Gastroesophageal sphincter (tissue), 4 donors: Measurements from ENCODE around the gene PELI2. TPM values are rescaled to one million over a fixed set of nuclear protein-coding genes. Genes with fewer than 3 reads are reported as not detected.

Experiments
- ATAC-seq: fragments of 150-250 bp; one replicate; pipeline ENCODE4 v1.9.1; 2016; ENCODE audit warnings: mild to moderate bottlenecking, moderate library complexity
- H3K27ac ChIP-seq, 4 donors: fragments of 200-600 bp; sonication (generic) in 3 of 4; 1 replicate in 3 of 4; 2 replicates in 1 of 4; pipeline ENCODE4 v1.5.1; 2016 to 2019
- H3K27me3 ChIP-seq: fragments of 200-600 bp; sonication (generic); one replicate; pipeline ENCODE4 v1.5.1; 2019
- H3K36me3 ChIP-seq, 2 donors: fragments of 200-600 bp; sonication (generic); one replicate each; pipeline ENCODE4 v1.5.1; 2019; ENCODE audit warnings: control low read depth in 1 of 2
- H3K4me1 ChIP-seq, 3 donors: fragments of 200-600 bp; sonication (generic); 1 replicate in 2 of 3; 2 replicates in 1 of 3; pipeline ENCODE4 v1.5.1; 2016 to 2019; ENCODE audit warnings: control low read depth in 2 of 3
- H3K4me3 ChIP-seq, 2 donors: fragments of 200-600 bp; sonication (generic); one replicate each; pipeline ENCODE4 v1.5.1; 2019; ENCODE audit warnings: mild to moderate bottlenecking in 1 of 2, moderate library complexity in 1 of 2
- H3K9me3 ChIP-seq, 3 donors: fragments of 200-600 bp; sonication (generic); one replicate each; pipeline ENCODE4 v1.5.1; 2017 to 2019; ENCODE audit warnings: control low read depth in 2 of 3
- EP300 ChIP-seq: sonication (generic); formaldehyde crosslinking; IDR thresholded peaks from one replicate; pipeline ENCODE4 v1.6.1; 2017; ENCODE audit warnings: antibody characterized with exemption, mild to moderate bottlenecking
- POLR2A ChIP-seq, 2 donors: fragments of 450-650 bp; IDR thresholded peaks; one replicate each; pipeline ENCODE4 v1.6.1; 2017; ENCODE audit warnings: antibody characterized with exemption in 2 of 2, mild to moderate bottlenecking in 2 of 2, moderate library complexity in 1 of 2
- POLR2AphosphoS5 ChIP-seq: sonication (generic); formaldehyde crosslinking; IDR thresholded peaks from one replicate; pipeline ENCODE4 v1.6.1; 2017; ENCODE audit warnings: antibody characterized with exemption
- WGBS, 2 donors: methylation state at CpG; one replicate each; pipeline ENCODE4 v1.1.5; 2018; ENCODE audit warnings: low coverage in 1 of 2; 5-methylcytosine and 5-hydroxymethylcytosine counted together
- total RNA-seq, 4 donors: library from RNA; depleted of rRNA; stranded (reverse); fragments of >200 nt; gene quantifications; one replicate each; pipeline ENCODE4 v1.1.0, GENCODE V29; 2016
- TF ChIP-seq, protein P1 (sequence below), 4 experiments: fragments of 200-600 bp in 2 of 4; fragments of 450-650 bp in 2 of 4; sonication (generic) in 1 of 4; IDR thresholded peaks; one replicate each; pipeline ENCODE4 v1.5.1; 2017 to 2019; ENCODE audit warnings: antibody characterized with exemption in 4 of 4, mild to moderate bottlenecking in 2 of 4, moderate library complexity in 2 of 4

PELI2 gene
- total RNA-seq, 4 donors from 2014 or later = 10.5 to 30.0 (median 12.3) TPM

DNA sequence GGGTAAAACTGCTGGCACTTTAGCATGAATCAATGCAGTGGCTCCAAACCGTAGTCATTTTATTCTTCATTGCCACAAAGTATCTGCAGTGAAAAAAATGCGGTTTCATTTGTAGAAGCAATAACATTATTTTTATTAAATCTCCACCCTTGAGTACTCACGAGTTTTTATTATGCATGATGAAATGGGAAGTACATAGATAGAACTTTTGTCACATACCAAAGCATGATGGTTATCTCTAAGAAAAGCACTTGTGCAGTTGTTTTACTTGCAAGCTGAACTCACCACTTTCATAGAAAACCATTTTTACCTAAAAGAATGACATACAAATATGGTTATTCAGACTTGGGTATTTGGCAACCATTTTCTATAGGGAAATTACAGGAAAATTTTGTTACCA, 90.3 kb downstream of the PELI2 start:
- H3K27ac ChIP-seq = no peak overlapping the region
- H3K4me1 ChIP-seq = no peaks in the 10 kb centered on the region
- no peaks in the 10 kb centered on the region for H3K36me3 ChIP-seq
- no peak for ATAC-seq
- no peak overlapping the region for H3K4me3 ChIP-seq
- 84 to 88% methylated on average over 3 of the region's 3 CpGs for WGBS, 2 donors
- TF ChIP-seq POLR2AphosphoS5 = no peak
- TF ChIP-seq POLR2A (IDR thresholded peaks at IDR 0.05) = no peak
- TF ChIP-seq, protein P1, sequence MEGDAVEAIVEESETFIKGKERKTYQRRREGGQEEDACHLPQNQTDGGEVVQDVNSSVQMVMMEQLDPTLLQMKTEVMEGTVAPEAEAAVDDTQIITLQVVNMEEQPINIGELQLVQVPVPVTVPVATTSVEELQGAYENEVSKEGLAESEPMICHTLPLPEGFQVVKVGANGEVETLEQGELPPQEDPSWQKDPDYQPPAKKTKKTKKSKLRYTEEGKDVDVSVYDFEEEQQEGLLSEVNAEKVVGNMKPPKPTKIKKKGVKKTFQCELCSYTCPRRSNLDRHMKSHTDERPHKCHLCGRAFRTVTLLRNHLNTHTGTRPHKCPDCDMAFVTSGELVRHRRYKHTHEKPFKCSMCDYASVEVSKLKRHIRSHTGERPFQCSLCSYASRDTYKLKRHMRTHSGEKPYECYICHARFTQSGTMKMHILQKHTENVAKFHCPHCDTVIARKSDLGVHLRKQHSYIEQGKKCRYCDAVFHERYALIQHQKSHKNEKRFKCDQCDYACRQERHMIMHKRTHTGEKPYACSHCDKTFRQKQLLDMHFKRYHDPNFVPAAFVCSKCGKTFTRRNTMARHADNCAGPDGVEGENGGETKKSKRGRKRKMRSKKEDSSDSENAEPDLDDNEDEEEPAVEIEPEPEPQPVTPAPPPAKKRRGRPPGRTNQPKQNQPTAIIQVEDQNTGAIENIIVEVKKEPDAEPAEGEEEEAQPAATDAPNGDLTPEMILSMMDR (IDR thresholded peaks at IDR 0.05) = no peak
- TF ChIP-seq EP300 = no peak
- H3K27me3 ChIP-seq = no peaks in the 10 kb centered on the region
- no peaks in the 10 kb centered on the region for H3K9me3 ChIP-seq

DNA sequence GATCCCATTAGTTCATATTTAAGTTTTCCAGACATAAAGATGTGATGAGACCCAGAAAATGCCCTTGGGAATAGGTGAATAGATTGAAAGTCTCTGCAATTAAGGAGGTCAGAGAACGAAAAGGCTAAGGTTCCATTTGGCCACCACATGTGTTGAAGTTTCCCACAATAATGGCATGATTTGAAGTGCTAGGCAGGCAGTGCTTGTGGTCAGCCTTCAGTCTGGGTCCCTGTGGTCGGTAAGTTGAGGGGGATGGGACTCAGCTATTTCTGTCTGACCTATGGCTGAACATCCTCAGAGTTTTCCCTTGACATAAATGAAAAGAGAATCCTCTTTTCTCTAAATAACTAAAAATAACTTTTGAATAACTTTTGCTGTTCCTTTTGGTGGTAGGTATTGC, 92.4 kb downstream of the PELI2 start:
- H3K27me3 ChIP-seq = no peaks in the 10 kb centered on the region
- TF ChIP-seq POLR2AphosphoS5 (no peak), EP300 (no peak), POLR2A (IDR thresholded peaks at IDR 0.05) (no peak)
- TF ChIP-seq, protein P1 (IDR thresholded peaks at IDR 0.05) = no peak
- H3K27ac ChIP-seq = no peak overlapping the region
- H3K4me3 ChIP-seq = no peak overlapping the region
- H3K4me1 ChIP-seq = peaks cover 0 to under 1% (median 0%) of the 10 kb centered on the region in 3 donors
- no peak for ATAC-seq
- H3K36me3 ChIP-seq = no peaks in the 10 kb centered on the region
- no peaks in the 10 kb centered on the region for H3K9me3 ChIP-seq
- 94 to 95% methylated on average over 2 of the region's 2 CpGs for WGBS, 2 donors

DNA sequence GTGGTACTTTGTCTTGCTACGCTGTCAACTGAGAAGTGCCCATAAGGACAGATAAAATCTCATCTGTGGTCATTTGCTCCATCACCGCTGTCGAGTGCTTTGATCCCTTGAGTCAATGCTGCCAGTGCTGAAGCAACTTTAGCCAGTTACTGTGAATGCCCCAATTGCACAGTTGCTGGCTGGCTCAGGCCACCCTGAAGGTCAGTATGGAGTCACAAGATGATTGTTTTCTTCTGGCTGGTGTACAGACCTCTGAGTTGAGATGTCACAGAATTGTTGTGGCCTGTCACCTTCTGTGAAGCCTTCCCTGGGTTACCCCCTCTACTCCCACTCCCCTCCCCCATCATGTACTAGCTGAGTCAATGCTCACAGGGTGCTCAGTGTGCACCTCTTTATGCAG, 92.9 kb downstream of the PELI2 start:
- WGBS, 2 donors = 93 to 100% methylated on average over 1 to 3 of the region's 3 CpGs
- no peaks in the 10 kb centered on the region for H3K36me3 ChIP-seq
- peaks cover 0 to 6% (median under 1%) of the 10 kb centered on the region in 3 donors for H3K4me1 ChIP-seq
- TF ChIP-seq, protein P1 (IDR thresholded peaks at IDR 0.05) = no peak
- no peak for TF ChIP-seq POLR2A (IDR thresholded peaks at IDR 0.05)
- no peak for TF ChIP-seq EP300
- no peak for TF ChIP-seq POLR2AphosphoS5
- no peak overlapping the region for H3K4me3 ChIP-seq
- no peaks in the 10 kb centered on the region for H3K9me3 ChIP-seq
- no peak for ATAC-seq
- no peak overlapping the region for H3K27ac ChIP-seq
- H3K27me3 ChIP-seq = no peaks in the 10 kb centered on the region

DNA sequence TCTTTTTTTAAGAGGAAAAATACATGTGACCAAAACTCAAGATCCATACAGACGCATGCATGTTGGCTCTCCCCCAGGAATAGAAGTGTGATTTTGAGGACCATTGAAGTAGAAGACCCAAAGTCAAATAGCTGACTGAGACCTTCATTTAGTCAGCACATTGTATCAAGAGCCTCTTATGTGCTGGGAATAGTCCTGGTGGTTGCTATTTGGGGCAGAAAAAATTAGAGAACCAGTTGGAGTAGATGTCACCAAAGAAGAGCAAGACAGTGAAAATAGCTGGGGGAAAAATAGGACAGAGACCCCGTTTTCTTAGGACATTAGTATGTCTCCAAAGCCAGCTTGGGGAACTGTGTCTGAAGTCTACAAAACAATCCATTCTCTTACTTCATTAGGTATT, 93.6 kb downstream of the PELI2 start:
- Histone ChIP-seq H3K9me3 (no peaks in the 10 kb centered on the region), H3K4me1 (peaks cover 0 to 13% (median 5%) of the 10 kb centered on the region in 3 donors), H3K4me3 (no peak overlapping the region), H3K27ac (no peak overlapping the region), H3K36me3 (no peaks in the 10 kb centered on the region), H3K27me3 (no peaks in the 10 kb centered on the region)
- WGBS, 2 donors = 92 to 100% methylated on average over 2 of the region's 2 CpGs
- no peak for ATAC-seq
- TF ChIP-seq POLR2A (IDR thresholded peaks at IDR 0.05) (no peak), EP300 (no peak), POLR2AphosphoS5 (no peak)
- TF ChIP-seq, protein P1 (IDR thresholded peaks at IDR 0.05) = no peak

DNA sequence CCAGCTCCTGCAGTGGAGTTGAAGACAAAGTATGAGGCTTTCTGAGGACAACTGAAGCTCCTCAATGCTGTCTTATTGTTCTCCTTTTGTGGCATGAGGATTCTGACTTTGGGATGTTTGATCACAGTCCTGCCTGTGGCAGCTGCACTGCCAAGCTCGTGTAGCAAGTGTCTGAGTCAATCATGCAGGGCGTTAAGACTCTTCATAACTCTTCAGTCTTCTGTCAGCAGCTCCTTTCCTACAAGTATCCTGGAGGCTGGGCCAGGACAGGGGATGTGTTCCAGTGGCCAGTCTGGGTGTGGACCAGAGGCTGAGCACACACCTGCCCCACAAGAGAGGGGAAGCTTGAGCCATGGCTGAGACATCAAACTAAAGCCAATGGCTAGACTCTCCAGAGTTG, 94.3 kb downstream of the PELI2 start:
- ATAC-seq = no peak
- Histone ChIP-seq H3K9me3 (no peaks in the 10 kb centered on the region), H3K4me1 (peaks cover 0 to 20% (median 5%) of the 10 kb centered on the region in 3 donors), H3K27me3 (no peaks in the 10 kb centered on the region), H3K36me3 (no peaks in the 10 kb centered on the region), H3K27ac (no peak overlapping the region), H3K4me3 (no peak overlapping the region)
- TF ChIP-seq, protein P1 (IDR thresholded peaks at IDR 0.05) = no peak
- TF ChIP-seq POLR2AphosphoS5 (no peak), EP300 (no peak), POLR2A (IDR thresholded peaks at IDR 0.05) (no peak)
- WGBS, 2 donors = 82% methylated on average over 2 of the region's 2 CpGs; no CpG with 5 or more reads in 1 of the 2 donors
